Liver (tissue), 9 donors: ENCODE results near the gene GLT6D1. TPM values are rescaled to one million over a fixed set of nuclear protein-coding genes. Genes with fewer than 3 reads are reported as not detected.

ENCODE experiments used
- DNase-seq: peaks from one replicate; pipeline ENCODE4 v3.0.0-alpha.2; 2017; ENCODE audit warnings: low spot score
- H3K27ac ChIP-seq, 2 donors: one replicate each; pipeline ENCODE4 v1.7.0; 2013; ENCODE audit warnings: inconsistent platforms in 2 of 2, low read length in 2 of 2, control low read depth in 1 of 2, low read depth in 1 of 2, mild to moderate bottlenecking in 1 of 2
- H3K27me3 ChIP-seq, 4 donors: one replicate each; pipeline versions ENCODE4 v1.6.1 to v1.7.0; 2013; ENCODE audit warnings: low read length in 3 of 4, inconsistent platforms in 1 of 4, mild to moderate bottlenecking in 1 of 4, moderate library complexity in 1 of 4; ENCODE audit not compliant: control insufficient read depth in 4 of 4, insufficient read depth in 4 of 4
- H3K36me3 ChIP-seq, 4 donors: one replicate each; pipeline versions ENCODE4 v1.6.1 to v1.7.0; 2013; ENCODE audit warnings: low read length in 3 of 4, mild to moderate bottlenecking in 3 of 4, low read depth in 1 of 4, moderate library complexity in 1 of 4; ENCODE audit not compliant: control insufficient read depth in 4 of 4, insufficient read depth in 3 of 4
- H3K4me1 ChIP-seq, 4 donors: one replicate each; pipeline versions ENCODE4 v1.6.1 to v1.7.0; 2013; ENCODE audit warnings: low read length in 3 of 4, mild to moderate bottlenecking in 3 of 4, moderate library complexity in 1 of 4; ENCODE audit not compliant: control insufficient read depth in 4 of 4, insufficient read depth in 4 of 4
- H3K4me3 ChIP-seq, 3 donors: one replicate each; pipeline versions ENCODE4 v1.6.1 to v1.7.0; 2013; ENCODE audit warnings: low read length in 3 of 3, control low read depth in 1 of 3, low read depth in 1 of 3, mild to moderate bottlenecking in 1 of 3
- H3K9ac ChIP-seq, 2 donors: one replicate each; pipeline ENCODE4 v1.7.0; 2013; ENCODE audit warnings: low read length in 2 of 2, mild to moderate bottlenecking in 2 of 2, moderate library complexity in 2 of 2, control low read depth in 1 of 2, low read depth in 1 of 2
- H3K9me3 ChIP-seq, 4 donors: one replicate each; pipeline versions ENCODE4 v1.6.1 to v1.7.0; 2013; ENCODE audit warnings: low read length in 3 of 4; ENCODE audit not compliant: control insufficient read depth in 4 of 4
- EGR1 ChIP-seq, 2 donors: IDR thresholded peaks; 2 replicates each; pipeline ENCODE4 v1.6.1; 2016 to 2018; ENCODE audit warnings: antibody characterized with exemption in 2 of 2, low read depth in 2 of 2
- FOXA1 ChIP-seq: IDR thresholded peaks from 2 replicates; pipeline ENCODE4 v1.6.1; 2016; ENCODE audit warnings: antibody characterized with exemption
- FOXA2 ChIP-seq: IDR thresholded peaks from 2 replicates; pipeline ENCODE4 v1.6.1; 2016; ENCODE audit warnings: antibody characterized with exemption
- GABPA ChIP-seq, 2 donors: IDR thresholded peaks in 1 of 2; conservative IDR thresholded peaks in 1 of 2; 2 replicates each; pipeline ENCODE4 v1.6.1; 2016; ENCODE audit warnings: antibody characterized with exemption in 2 of 2, mild to moderate bottlenecking in 1 of 2, moderate library complexity in 1 of 2
- HNF4A ChIP-seq, 2 donors: conservative IDR thresholded peaks; 2 replicates each; pipeline ENCODE4 v1.6.1; 2016; ENCODE audit warnings: antibody characterized with exemption in 2 of 2, mild to moderate bottlenecking in 2 of 2
- HNF4G ChIP-seq: IDR thresholded peaks from 2 replicates; pipeline ENCODE4 v1.6.1; 2016; ENCODE audit warnings: antibody characterized with exemption
- JUND ChIP-seq, 2 donors: IDR thresholded peaks; 2 replicates each; pipeline ENCODE4 v1.6.1; 2016; ENCODE audit warnings: antibody characterized with exemption in 2 of 2
- NR2F2 ChIP-seq: IDR thresholded peaks from 2 replicates; pipeline ENCODE4 v1.6.1; 2016; ENCODE audit warnings: antibody characterized with exemption
- RAD21 ChIP-seq, 2 donors: IDR thresholded peaks; 2 replicates each; pipeline ENCODE4 v1.6.1; 2016; ENCODE audit warnings: antibody characterized with exemption in 2 of 2, mild to moderate bottlenecking in 2 of 2
- RXRA ChIP-seq, 2 donors: IDR thresholded peaks; 2 replicates each; pipeline ENCODE4 v1.6.1; 2017 to 2018; ENCODE audit warnings: antibody characterized with exemption in 2 of 2, mild to moderate bottlenecking in 1 of 2
- SP1 ChIP-seq: IDR thresholded peaks from 2 replicates; pipeline ENCODE4 v1.6.1; 2018; ENCODE audit warnings: antibody characterized with exemption, mild to moderate bottlenecking
- TAF1 ChIP-seq: conservative IDR thresholded peaks from 2 replicates; pipeline ENCODE4 v1.6.1; 2016; ENCODE audit warnings: antibody characterized with exemption, mild to moderate bottlenecking
- YY1 ChIP-seq: IDR thresholded peaks from 2 replicates; pipeline ENCODE4 v1.6.1; 2016; ENCODE audit warnings: antibody characterized with exemption, mild to moderate bottlenecking
- WGBS: extraction: QIAGEN DNeasy Blood & Tissue Kit; methylation state at CpG from one replicate; pipeline ENCODE4 v1.1.7; 2013; 5-methylcytosine and 5-hydroxymethylcytosine counted together
- polyA plus RNA-seq, 2 donors: library from polyadenylated mRNA; stranded (reverse) in 1 of 2; unstranded in 1 of 2; fragments of 200-250 nt in 1 of 2; fragments of >200 nt in 1 of 2; fragmentation: Nextera tagmentation in 1 of 2; extraction: Ambion mirVana in 1 of 2; gene quantifications; one replicate each; pipeline versions ENCODE4 v1.2.1 to v1.2.3, GENCODE V29; 2013 to 2015
- total RNA-seq, 2 donors: library from RNA; depleted of rRNA; stranded (reverse); fragments of >200 nt; gene quantifications; one replicate each; pipeline ENCODE4 v1.2.3, GENCODE V29; 2014
- TF ChIP-seq, protein P1 (sequence below): IDR thresholded peaks from 2 replicates; pipeline ENCODE4 v1.6.1; 2016; ENCODE audit warnings: antibody characterized with exemption
- TF ChIP-seq, protein P2 (sequence below): fragments of 150-350 bp; IDR thresholded peaks from 2 replicates; pipeline ENCODE4 v1.5.1; 2017; ENCODE audit warnings: improper control_type of control experiment, low read depth, low read length; ENCODE audit not compliant: missing input control
- TF ChIP-seq, protein P3 (sequence below): IDR thresholded peaks from 2 replicates; pipeline ENCODE4 v1.6.1; 2016; ENCODE audit warnings: antibody characterized with exemption
- TF ChIP-seq, protein P4 (sequence below): IDR thresholded peaks from 2 replicates; pipeline ENCODE4 v1.6.1; 2016; ENCODE audit warnings: antibody characterized with exemption, mild to moderate bottlenecking
- TF ChIP-seq, protein P5 (sequence below): IDR thresholded peaks from 2 replicates; pipeline ENCODE4 v1.6.1; 2016; ENCODE audit warnings: antibody characterized with exemption
- donor health status: healthy.
- donor health status: healthy.
- donor health status: healthy.
- donor health status: healthy.
- donor health status: healthy.

GLT6D1 gene
- total and polyA plus RNA-seq, 4 donors: not detected

DNA sequence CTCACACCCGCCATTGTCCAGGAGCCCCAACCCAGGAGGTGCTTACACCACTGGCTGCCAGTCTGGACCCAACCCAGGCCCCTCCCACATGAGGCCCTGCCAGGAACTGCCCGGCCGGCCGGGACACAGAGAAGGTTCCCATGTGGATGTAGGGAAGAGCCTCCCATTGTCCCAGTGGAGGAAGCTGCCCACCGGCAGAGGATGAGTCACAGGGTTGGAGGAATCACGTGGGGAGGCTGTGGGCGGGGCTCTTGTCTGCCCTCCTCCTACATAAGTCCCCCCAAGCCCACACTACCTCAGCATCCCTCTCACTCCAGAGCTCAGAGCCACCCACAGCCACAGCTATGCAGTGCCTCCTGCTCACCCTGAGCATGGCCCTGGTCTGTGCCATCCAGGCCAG is 51.7 kb downstream of the GLT6D1 start:
- no peaks in the 10 kb centered on the region for H3K4me1 ChIP-seq
- H3K27ac ChIP-seq: no peak overlapping the region
- WGBS: no CpG with 5 or more reads among the region's 7 CpGs
- H3K36me3 ChIP-seq: no peaks in the 10 kb centered on the region
- no peak for DNase-seq
- H3K27me3 ChIP-seq: peaks cover 0 to 3% (median 0%) of the 10 kb centered on the region in 4 donors
- H3K9me3 ChIP-seq: no peaks in the 10 kb centered on the region
- TF ChIP-seq FOXA2: no peak
- TF ChIP-seq, protein P1, sequence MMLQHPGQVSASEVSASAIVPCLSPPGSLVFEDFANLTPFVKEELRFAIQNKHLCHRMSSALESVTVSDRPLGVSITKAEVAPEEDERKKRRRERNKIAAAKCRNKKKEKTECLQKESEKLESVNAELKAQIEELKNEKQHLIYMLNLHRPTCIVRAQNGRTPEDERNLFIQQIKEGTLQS: no peak
- TF ChIP-seq, protein P2, sequence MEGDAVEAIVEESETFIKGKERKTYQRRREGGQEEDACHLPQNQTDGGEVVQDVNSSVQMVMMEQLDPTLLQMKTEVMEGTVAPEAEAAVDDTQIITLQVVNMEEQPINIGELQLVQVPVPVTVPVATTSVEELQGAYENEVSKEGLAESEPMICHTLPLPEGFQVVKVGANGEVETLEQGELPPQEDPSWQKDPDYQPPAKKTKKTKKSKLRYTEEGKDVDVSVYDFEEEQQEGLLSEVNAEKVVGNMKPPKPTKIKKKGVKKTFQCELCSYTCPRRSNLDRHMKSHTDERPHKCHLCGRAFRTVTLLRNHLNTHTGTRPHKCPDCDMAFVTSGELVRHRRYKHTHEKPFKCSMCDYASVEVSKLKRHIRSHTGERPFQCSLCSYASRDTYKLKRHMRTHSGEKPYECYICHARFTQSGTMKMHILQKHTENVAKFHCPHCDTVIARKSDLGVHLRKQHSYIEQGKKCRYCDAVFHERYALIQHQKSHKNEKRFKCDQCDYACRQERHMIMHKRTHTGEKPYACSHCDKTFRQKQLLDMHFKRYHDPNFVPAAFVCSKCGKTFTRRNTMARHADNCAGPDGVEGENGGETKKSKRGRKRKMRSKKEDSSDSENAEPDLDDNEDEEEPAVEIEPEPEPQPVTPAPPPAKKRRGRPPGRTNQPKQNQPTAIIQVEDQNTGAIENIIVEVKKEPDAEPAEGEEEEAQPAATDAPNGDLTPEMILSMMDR: no peak
- TF ChIP-seq GABPA (IDR thresholded peaks at IDR 0.05 in 1 of 2, conservative IDR thresholded peaks at IDR 0.05 in 1 of 2): no peak
- TF ChIP-seq, protein P3, sequence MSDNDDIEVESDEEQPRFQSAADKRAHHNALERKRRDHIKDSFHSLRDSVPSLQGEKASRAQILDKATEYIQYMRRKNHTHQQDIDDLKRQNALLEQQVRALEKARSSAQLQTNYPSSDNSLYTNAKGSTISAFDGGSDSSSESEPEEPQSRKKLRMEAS: no peak
- TF ChIP-seq SP1: no peak
- no peak for TF ChIP-seq RXRA (IDR thresholded peaks at IDR 0.05)
- TF ChIP-seq, protein P4, sequence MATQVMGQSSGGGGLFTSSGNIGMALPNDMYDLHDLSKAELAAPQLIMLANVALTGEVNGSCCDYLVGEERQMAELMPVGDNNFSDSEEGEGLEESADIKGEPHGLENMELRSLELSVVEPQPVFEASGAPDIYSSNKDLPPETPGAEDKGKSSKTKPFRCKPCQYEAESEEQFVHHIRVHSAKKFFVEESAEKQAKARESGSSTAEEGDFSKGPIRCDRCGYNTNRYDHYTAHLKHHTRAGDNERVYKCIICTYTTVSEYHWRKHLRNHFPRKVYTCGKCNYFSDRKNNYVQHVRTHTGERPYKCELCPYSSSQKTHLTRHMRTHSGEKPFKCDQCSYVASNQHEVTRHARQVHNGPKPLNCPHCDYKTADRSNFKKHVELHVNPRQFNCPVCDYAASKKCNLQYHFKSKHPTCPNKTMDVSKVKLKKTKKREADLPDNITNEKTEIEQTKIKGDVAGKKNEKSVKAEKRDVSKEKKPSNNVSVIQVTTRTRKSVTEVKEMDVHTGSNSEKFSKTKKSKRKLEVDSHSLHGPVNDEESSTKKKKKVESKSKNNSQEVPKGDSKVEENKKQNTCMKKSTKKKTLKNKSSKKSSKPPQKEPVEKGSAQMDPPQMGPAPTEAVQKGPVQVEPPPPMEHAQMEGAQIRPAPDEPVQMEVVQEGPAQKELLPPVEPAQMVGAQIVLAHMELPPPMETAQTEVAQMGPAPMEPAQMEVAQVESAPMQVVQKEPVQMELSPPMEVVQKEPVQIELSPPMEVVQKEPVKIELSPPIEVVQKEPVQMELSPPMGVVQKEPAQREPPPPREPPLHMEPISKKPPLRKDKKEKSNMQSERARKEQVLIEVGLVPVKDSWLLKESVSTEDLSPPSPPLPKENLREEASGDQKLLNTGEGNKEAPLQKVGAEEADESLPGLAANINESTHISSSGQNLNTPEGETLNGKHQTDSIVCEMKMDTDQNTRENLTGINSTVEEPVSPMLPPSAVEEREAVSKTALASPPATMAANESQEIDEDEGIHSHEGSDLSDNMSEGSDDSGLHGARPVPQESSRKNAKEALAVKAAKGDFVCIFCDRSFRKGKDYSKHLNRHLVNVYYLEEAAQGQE: no peak
- TF ChIP-seq FOXA1: no peak
- TF ChIP-seq JUND (IDR thresholded peaks at IDR 0.05): no peak
- H3K4me3 ChIP-seq: no peak overlapping the region
- H3K9ac ChIP-seq: no peak overlapping the region

DNA sequence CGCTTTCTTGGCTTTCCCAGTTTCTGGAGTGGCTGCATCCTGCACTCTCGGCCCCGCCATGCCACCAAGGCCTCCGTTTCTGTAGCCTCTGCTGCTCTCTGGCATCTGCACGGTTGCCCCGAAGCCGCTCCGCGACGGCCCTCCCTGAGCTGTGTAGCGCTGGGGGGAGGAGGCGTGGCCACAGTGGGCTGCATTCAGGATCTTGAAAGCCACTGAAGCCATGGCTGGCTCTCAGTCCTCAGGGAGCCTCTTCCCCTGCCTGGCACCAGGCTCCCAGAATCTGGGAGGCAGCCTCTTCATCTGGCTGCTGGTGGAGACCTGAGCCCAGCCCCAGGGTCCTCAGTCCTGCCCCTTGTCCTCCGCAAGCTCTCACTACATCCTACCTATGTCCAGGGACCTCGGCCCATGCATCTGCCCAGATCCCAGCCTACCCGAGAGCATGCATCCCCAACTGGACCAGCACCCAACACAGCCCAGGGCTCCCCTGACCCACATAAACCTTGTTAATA is 52.7 kb downstream of the GLT6D1 start:
- Histone ChIP-seq H3K9me3 (no peaks in the 10 kb centered on the region), H3K36me3 (no peaks in the 10 kb centered on the region), H3K4me1 (no peaks in the 10 kb centered on the region), H3K27me3 (peaks cover 0 to under 1% (median 0%) of the 10 kb centered on the region in 4 donors), H3K9ac (no peak overlapping the region), H3K4me3 (no peak overlapping the region), H3K27ac (no peak overlapping the region)
- 69% methylated on average over 15 of the region's 15 CpGs for WGBS
- DNase-seq: no peak
- no peak for TF ChIP-seq HNF4A (conservative IDR thresholded peaks at IDR 0.05)
- TF ChIP-seq, protein P4: no peak
- TF ChIP-seq, protein P2: no peak
- TF ChIP-seq GABPA (IDR thresholded peaks at IDR 0.05 in 1 of 2, conservative IDR thresholded peaks at IDR 0.05 in 1 of 2): no peak
- no peak for TF ChIP-seq NR2F2
- no peak for TF ChIP-seq TAF1
- no peak for TF ChIP-seq SP1
- TF ChIP-seq HNF4G: no peak
- TF ChIP-seq RXRA (IDR thresholded peaks at IDR 0.05): no peak
- TF ChIP-seq YY1: no peak
- TF ChIP-seq, protein P5, sequence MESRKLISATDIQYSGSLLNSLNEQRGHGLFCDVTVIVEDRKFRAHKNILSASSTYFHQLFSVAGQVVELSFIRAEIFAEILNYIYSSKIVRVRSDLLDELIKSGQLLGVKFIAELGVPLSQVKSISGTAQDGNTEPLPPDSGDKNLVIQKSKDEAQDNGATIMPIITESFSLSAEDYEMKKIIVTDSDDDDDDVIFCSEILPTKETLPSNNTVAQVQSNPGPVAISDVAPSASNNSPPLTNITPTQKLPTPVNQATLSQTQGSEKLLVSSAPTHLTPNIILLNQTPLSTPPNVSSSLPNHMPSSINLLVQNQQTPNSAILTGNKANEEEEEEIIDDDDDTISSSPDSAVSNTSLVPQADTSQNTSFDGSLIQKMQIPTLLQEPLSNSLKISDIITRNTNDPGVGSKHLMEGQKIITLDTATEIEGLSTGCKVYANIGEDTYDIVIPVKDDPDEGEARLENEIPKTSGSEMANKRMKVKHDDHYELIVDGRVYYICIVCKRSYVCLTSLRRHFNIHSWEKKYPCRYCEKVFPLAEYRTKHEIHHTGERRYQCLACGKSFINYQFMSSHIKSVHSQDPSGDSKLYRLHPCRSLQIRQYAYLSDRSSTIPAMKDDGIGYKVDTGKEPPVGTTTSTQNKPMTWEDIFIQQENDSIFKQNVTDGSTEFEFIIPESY: no peak
- TF ChIP-seq RAD21 (IDR thresholded peaks at IDR 0.05): no peak
- TF ChIP-seq, protein P3: no peak
- no peak for TF ChIP-seq EGR1 (IDR thresholded peaks at IDR 0.05; ENCODE audit: low read depth in 2 of 2)
- no peak for TF ChIP-seq JUND (IDR thresholded peaks at IDR 0.05)
